Right ventricle myocardium inferior (tissue), 1 donor: ENCODE data around the gene PCGF3. TPM values are rescaled to one million over a fixed set of nuclear protein-coding genes. Genes with fewer than 3 reads are reported as not detected.
"Not testable (repeated sequence)": the region's sequence is repeated elsewhere in the genome, so short reads cannot be mapped to it uniquely, and the experiment has no call there.

ENCODE experiments used
- ATAC-seq: fragments of 200-7000 bp; cut with Tn5 transposase; one replicate; pipeline ENCODE4 v1.9.1; 2020; ENCODE audit warnings: mild to moderate bottlenecking, moderate library complexity
- DNase-seq: peaks from one replicate; pipeline ENCODE4 v3.0.0; 2021; ENCODE audit errors: missing footprints
- intact Hi-C: fragments of 100-400 bp; cut with DNase I; formaldehyde crosslinking; loops from one replicate; pipeline ENCODE4 v1.11.0; 2022
- total RNA-seq: library from RNA; stranded (reverse); fragmentation: NEBNext Ultra II Directional; extraction: Animal tissue kit (Norgen Biotek cat#: 25700); gene quantifications from one replicate; pipeline ENCODE4 v1.2.1, GENCODE V29; 2021
- donor health status: DM: no; HTN: yes; CAD: no; lungs with severe emphysema.

PCGF3 gene
- total RNA-seq, 1 donor from 2014 or later, result 21.7 TPM

GRCh38 chr4:666822-667544 lies 38.6 kb upstream of the PCGF3 start:
- intact Hi-C loops, result no loop called here
- ATAC-seq (no peak), DNase-seq (peak; percentile 47)

- no peak for ATAC-seq
- peak; percentile 46 for DNase-seq
- intact Hi-C loops, result no loop called here
Measured at GRCh38 chr4:667545-667925, 38.1 kb upstream of the PCGF3 start.

GRCh38 chr4:668219-668618 lies 37.4 kb upstream of the PCGF3 start:
- peak; percentile 37 for DNase-seq
- ATAC-seq, intact Hi-C loops: not testable (repeated sequence)

GRCh38 chr4:669806-670559 lies 35.6 kb upstream of the PCGF3 start:
- peak; percentile 60 for DNase-seq
- ATAC-seq, intact Hi-C loops: not testable (repeated sequence)

- intact Hi-C loops, result no loop called here
- DNase-seq (no peak), ATAC-seq (no peak)
Measured at GRCh38 chr4:671769-672168, 33.9 kb upstream of the PCGF3 start.

GRCh38 chr4:673349-674091 lies 32.1 kb upstream of the PCGF3 start:
- ATAC-seq (peak; percentile 12), DNase-seq (peak; percentile 87)
- intact Hi-C loops, result no loop called here

GRCh38 chr4:674172-675035 lies 31.2 kb upstream of the PCGF3 start, which contains the start of the genes ATP5ME and MYL5:
Gene ATP5ME, minus strand, starts transcription at chr4:674276. Its CDS starts 29 bp downstream, at chr4:674247.
Gene MYL5, plus strand, starts transcription at chr4:674542. Its CDS starts 3,485 bp downstream, at chr4:678027.
- intact Hi-C loops, result no loop called here
- peak; percentile 93 for ATAC-seq
- peak; percentile 99 for DNase-seq

GRCh38 chr4:675036-675882 lies 30.4 kb upstream of the PCGF3 start:
- DNase-seq (peak; percentile 50), ATAC-seq (peak; percentile 11)
- intact Hi-C loops, result no loop called here

GRCh38 chr4:675980-676870 lies 29.4 kb upstream of the PCGF3 start:
- DNase-seq (peak; percentile 65), ATAC-seq (no peak)
- intact Hi-C loops, result no loop called here

- intact Hi-C loops, result no loop called here
- ATAC-seq, result no peak
- DNase-seq, result peak; percentile 55
Measured at GRCh38 chr4:676871-677235, 28.8 kb upstream of the PCGF3 start.

GRCh38 chr4:677431-678293 lies 28.0 kb upstream of the PCGF3 start:
- ATAC-seq, result no peak
- DNase-seq, result peak; percentile 59
- intact Hi-C loops, result no loop called here

- intact Hi-C loops, result no loop called here
- no peak for ATAC-seq
- DNase-seq, result peak; percentile 56
Measured at GRCh38 chr4:678331-679103, 27.1 kb upstream of the PCGF3 start.

- DNase-seq, result peak; percentile 55
- ATAC-seq, result no peak
- intact Hi-C loops, result no loop called here
Measured at GRCh38 chr4:679104-679481, 26.5 kb upstream of the PCGF3 start.

GRCh38 chr4:679629-680028 lies 26.0 kb upstream of the PCGF3 start:
- intact Hi-C loops, result no loop called here
- DNase-seq (peak; percentile 46), ATAC-seq (no peak)

- peak; percentile 69 for DNase-seq
- intact Hi-C loops, result no loop called here
- ATAC-seq, result no peak
Measured at GRCh38 chr4:680091-680490, 25.5 kb upstream of the PCGF3 start.
